ENCODE data around the gene AGPAT3.

The AGPAT3 gene

GRCh38 chr21:43892334-43892733, 27.3 kb downstream of the AGPAT3 start:
- WGBS, result 98% methylated on average over 3 of the region's 3 CpGs
- H3K27ac ChIP-seq (ENCODE audit: low read length, poor library complexity, severe bottlenecking), result no peak overlapping the region

GRCh38 chr21:43892984-43893535, 28.0 kb downstream of the AGPAT3 start:
- WGBS, result 98% methylated on average over 5 of the region's 5 CpGs
- no peak for DNase-seq
- no peak overlapping the region for H4K91ac ChIP-seq (ENCODE audit: low read length)
- no peak overlapping the region for H3K9ac ChIP-seq (ENCODE audit: low read length)
- H4K8ac ChIP-seq (ENCODE audit: low read length), result no peak overlapping the region
- no peak overlapping the region for H2BK15ac ChIP-seq (ENCODE audit: low read depth, poor library complexity, severe bottlenecking)
- H2BK5ac ChIP-seq (ENCODE audit: low read depth, low read length, poor library complexity, severe bottlenecking), result no peak overlapping the region
- H3K27ac ChIP-seq (ENCODE audit: low read length, poor library complexity, severe bottlenecking), result no peak overlapping the region
- H3K4me3 ChIP-seq (ENCODE audit: insufficient read depth in 1 of 2, low read depth in 1 of 2, low read length in 2 of 2), result no peak overlapping the region
- H3K4me2 ChIP-seq (ENCODE audit: low read length, poor library complexity, severe bottlenecking), result no peak overlapping the region
- no peak overlapping the region for H3K14ac ChIP-seq (ENCODE audit: low read length in 2 of 2)
- no peak overlapping the region for H2AK5ac ChIP-seq (ENCODE audit: low read length, severe bottlenecking)
- no peak overlapping the region for H2BK120ac ChIP-seq (ENCODE audit: low read depth, low read length)
- no peak overlapping the region for H2BK12ac ChIP-seq (ENCODE audit: low read length in 2 of 2)
- peaks cover 4 to 13% of the 10 kb centered on the region in 2 experiments for H3K36me3 ChIP-seq (ENCODE audit: control insufficient read depth in 1 of 2, insufficient read depth in 2 of 2, low read depth in 1 of 2, low read length in 2 of 2)
- H3K9me3 ChIP-seq (ENCODE audit: control insufficient read depth, low read length), result peaks cover 5% of the 10 kb centered on the region
- no peak overlapping the region for H3K23ac ChIP-seq (ENCODE audit: low read length in 2 of 2)
- H2AFZ ChIP-seq (ENCODE audit: low read depth, low read length), result no peak overlapping the region
- no peaks in the 10 kb centered on the region for H3K27me3 ChIP-seq (ENCODE audit: control insufficient read depth in 1 of 2, insufficient read depth in 1 of 2, low read length in 2 of 2)
- H3K4me1 ChIP-seq (ENCODE audit: control insufficient read depth, insufficient read depth, low read depth, low read length), result peaks cover 1% of the 10 kb centered on the region
- peaks cover 36% of the 10 kb centered on the region for H3K79me1 ChIP-seq (replicated peaks; ENCODE audit: low read length, poor library complexity, severe bottlenecking)
- H3K4ac ChIP-seq (ENCODE audit: low read depth in 1 of 2, low read length in 2 of 2), result no peak overlapping the region
- no peak overlapping the region for H3K18ac ChIP-seq (ENCODE audit: low read depth in 1 of 2, low read length in 2 of 2)

More at GRCh38 chr21:43892334-43892733, 27.3 kb downstream of the AGPAT3 start:
- Histone ChIP-seq H3K79me1 (replicated peaks; ENCODE audit: low read length, poor library complexity, severe bottlenecking) (peaks cover 37% of the 10 kb centered on the region), H3K9ac (ENCODE audit: low read length) (no peak overlapping the region), H3K23ac (ENCODE audit: low read length in 2 of 2) (no peak overlapping the region), H2BK5ac (ENCODE audit: low read depth, low read length, poor library complexity, severe bottlenecking) (no peak overlapping the region), H3K4me2 (ENCODE audit: low read length, poor library complexity, severe bottlenecking) (no peak overlapping the region), H2AFZ (ENCODE audit: low read depth, low read length) (no peak overlapping the region), H3K27me3 (ENCODE audit: control insufficient read depth in 1 of 2, insufficient read depth in 1 of 2, low read length in 2 of 2) (no peaks in the 10 kb centered on the region), H3K18ac (ENCODE audit: low read depth in 1 of 2, low read length in 2 of 2) (no peak overlapping the region), H3K9me3 (ENCODE audit: control insufficient read depth, low read length) (peaks cover 5% of the 10 kb centered on the region), H2BK15ac (ENCODE audit: low read depth, poor library complexity, severe bottlenecking) (no peak overlapping the region), H2BK120ac (ENCODE audit: low read depth, low read length) (no peak overlapping the region), H3K4me3 (ENCODE audit: insufficient read depth in 1 of 2, low read depth in 1 of 2, low read length in 2 of 2) (no peak overlapping the region), H3K36me3 (ENCODE audit: control insufficient read depth in 1 of 2, insufficient read depth in 2 of 2, low read depth in 1 of 2, low read length in 2 of 2) (peaks cover 4 to 13% of the 10 kb centered on the region in 2 experiments), H3K4ac (ENCODE audit: low read depth in 1 of 2, low read length in 2 of 2) (no peak overlapping the region), H4K8ac (ENCODE audit: low read length) (no peak overlapping the region), H4K91ac (ENCODE audit: low read length) (no peak overlapping the region), H3K14ac (ENCODE audit: low read length in 2 of 2) (no peak overlapping the region), H3K4me1 (ENCODE audit: control insufficient read depth, insufficient read depth, low read depth, low read length) (peaks cover 1% of the 10 kb centered on the region), H2AK5ac (ENCODE audit: low read length, severe bottlenecking) (no peak overlapping the region), H2BK12ac (ENCODE audit: low read length in 2 of 2) (no peak overlapping the region)
- no peak for DNase-seq

GRCh38 chr21:43893536-43894205, 28.6 kb downstream of the AGPAT3 start:
- WGBS, result 92% methylated on average over 18 of the region's 19 CpGs
- Histone ChIP-seq H3K4me3 (ENCODE audit: insufficient read depth in 1 of 2, low read depth in 1 of 2, low read length in 2 of 2) (no peak overlapping the region), H3K36me3 (ENCODE audit: control insufficient read depth in 1 of 2, insufficient read depth in 2 of 2, low read depth in 1 of 2, low read length in 2 of 2) (peaks cover 4 to 13% of the 10 kb centered on the region in 2 experiments), H3K27me3 (ENCODE audit: control insufficient read depth in 1 of 2, insufficient read depth in 1 of 2, low read length in 2 of 2) (no peaks in the 10 kb centered on the region), H2BK5ac (ENCODE audit: low read depth, low read length, poor library complexity, severe bottlenecking) (no peak overlapping the region), H3K18ac (ENCODE audit: low read depth in 1 of 2, low read length in 2 of 2) (no peak overlapping the region), H3K4ac (ENCODE audit: low read depth in 1 of 2, low read length in 2 of 2) (no peak overlapping the region), H2BK15ac (ENCODE audit: low read depth, poor library complexity, severe bottlenecking) (no peak overlapping the region), H3K4me2 (ENCODE audit: low read length, poor library complexity, severe bottlenecking) (no peak overlapping the region), H3K14ac (ENCODE audit: low read length in 2 of 2) (no peak overlapping the region), H3K9me3 (ENCODE audit: control insufficient read depth, low read length) (peaks cover 5% of the 10 kb centered on the region), H2BK12ac (ENCODE audit: low read length in 2 of 2) (no peak overlapping the region), H4K91ac (ENCODE audit: low read length) (no peak overlapping the region), H3K27ac (ENCODE audit: low read length, poor library complexity, severe bottlenecking) (no peak overlapping the region), H3K4me1 (ENCODE audit: control insufficient read depth, insufficient read depth, low read depth, low read length) (peaks cover 1% of the 10 kb centered on the region), H2AFZ (ENCODE audit: low read depth, low read length) (no peak overlapping the region), H2AK5ac (ENCODE audit: low read length, severe bottlenecking) (no peak overlapping the region), H3K9ac (ENCODE audit: low read length) (no peak overlapping the region), H3K79me1 (replicated peaks; ENCODE audit: low read length, poor library complexity, severe bottlenecking) (peaks cover 35% of the 10 kb centered on the region), H4K8ac (ENCODE audit: low read length) (no peak overlapping the region), H2BK120ac (ENCODE audit: low read depth, low read length) (no peak overlapping the region), H3K23ac (ENCODE audit: low read length in 2 of 2) (no peak overlapping the region)
- DNase-seq, result no peak

- Histone ChIP-seq H3K4ac (ENCODE audit: low read depth in 1 of 2, low read length in 2 of 2) (no peak overlapping the region), H3K27ac (ENCODE audit: low read length, poor library complexity, severe bottlenecking) (no peak overlapping the region), H3K14ac (ENCODE audit: low read length in 2 of 2) (no peak overlapping the region), H3K23ac (ENCODE audit: low read length in 2 of 2) (no peak overlapping the region), H2AFZ (ENCODE audit: low read depth, low read length) (no peak overlapping the region), H3K79me1 (replicated peaks; ENCODE audit: low read length, poor library complexity, severe bottlenecking) (peaks cover 40% of the 10 kb centered on the region), H2AK5ac (ENCODE audit: low read length, severe bottlenecking) (no peak overlapping the region), H3K4me2 (ENCODE audit: low read length, poor library complexity, severe bottlenecking) (no peak overlapping the region), H3K36me3 (ENCODE audit: control insufficient read depth in 1 of 2, insufficient read depth in 2 of 2, low read depth in 1 of 2, low read length in 2 of 2) (peaks cover 4 to 18% of the 10 kb centered on the region in 2 experiments), H2BK120ac (ENCODE audit: low read depth, low read length) (no peak overlapping the region), H4K8ac (ENCODE audit: low read length) (no peak overlapping the region), H4K91ac (ENCODE audit: low read length) (no peak overlapping the region), H2BK15ac (ENCODE audit: low read depth, poor library complexity, severe bottlenecking) (no peak overlapping the region), H2BK12ac (ENCODE audit: low read length in 2 of 2) (no peak overlapping the region), H3K9ac (ENCODE audit: low read length) (no peak overlapping the region), H2BK5ac (ENCODE audit: low read depth, low read length, poor library complexity, severe bottlenecking) (no peak overlapping the region), H3K9me3 (ENCODE audit: control insufficient read depth, low read length) (peaks cover 7% of the 10 kb centered on the region), H3K27me3 (ENCODE audit: control insufficient read depth in 1 of 2, insufficient read depth in 1 of 2, low read length in 2 of 2) (no peaks in the 10 kb centered on the region), H3K4me3 (ENCODE audit: insufficient read depth in 1 of 2, low read depth in 1 of 2, low read length in 2 of 2) (no peak overlapping the region), H3K4me1 (ENCODE audit: control insufficient read depth, insufficient read depth, low read depth, low read length) (peaks cover 1% of the 10 kb centered on the region), H3K18ac (ENCODE audit: low read depth in 1 of 2, low read length in 2 of 2) (no peak overlapping the region)
- DNase-seq, result no peak
- 100% methylated on average over 1 of the region's 4 CpGs for WGBS
These were observed 29.2 kb downstream of the AGPAT3 start for GRCh38 chr21:43894206-43894577.

Measured in mesenchymal stem cell (in vitro differentiated cells and primary cell).